Measurements from ENCODE around the gene ALX4. TPM values are rescaled to one million over a fixed set of nuclear protein-coding genes. Genes with fewer than 3 reads are reported as not detected.

The ALX4 gene
- total and polyA plus RNA-seq, 9 of the 15 experiments (the other 6 are each of a cell fraction or from before 2014, with no cell fraction given), result 0.07 to 1.2 (median 0.33) TPM

- ATAC-seq, result no peak
- H3K9me1 ChIP-seq (ENCODE audit: control insufficient read depth, insufficient read depth, low read length), result no peaks in the 10 kb centered on the region
- WGBS (ENCODE audit: insufficient coverage, low coverage, missing lambda C conversion rate), result 47% methylated on average over 6 of the region's 6 CpGs
Measured at GRCh38 chr11:44247508-44247907, 62.4 kb downstream of the ALX4 start.

More at GRCh38 chr11:44247508-44247907, 62.4 kb downstream of the ALX4 start:
- no TSS peak for BruUV-seq (replicated peaks)
- Histone ChIP-seq H3K4me1 (replicated peaks in 1 of 2; ENCODE audit: control insufficient read depth in 2 of 2, insufficient read depth in 2 of 2, low read length in 2 of 2) (peaks cover 5 to 11% of the 10 kb centered on the region in 2 experiments; a peak in 4 of 5 replicates), H3K27me3 (ENCODE audit: control insufficient read depth in 2 of 2, insufficient read depth in 2 of 2, low read length in 2 of 2) (no peaks in the 10 kb centered on the region), H3K27ac (ENCODE audit: extremely low read depth, low read depth, low read length) (no peak overlapping the region), H2AFZ (ENCODE audit: low read depth, low read length) (no peak overlapping the region), H3K4me3 (no peak overlapping the region), H3K4me2 (ENCODE audit: insufficient read depth, low read length) (no peak overlapping the region), H4K20me1 (replicated peaks; ENCODE audit: control insufficient read depth, insufficient read depth, low read length) (no peaks in the 10 kb centered on the region; the same call in 1 of the 2 replicates), H3K79me2 (ENCODE audit: control insufficient read depth, insufficient read depth, low read length) (no peaks in the 10 kb centered on the region), H3K9ac (ENCODE audit: insufficient read depth in 1 of 2, low read depth in 2 of 2, low read length in 2 of 2) (no peak overlapping the region), H3K36me3 (ENCODE audit: control insufficient read depth, insufficient read depth, low read length) (peaks cover 10% of the 10 kb centered on the region; the same call in 2 of the 3 replicates), H3K9me3 (replicated peaks; ENCODE audit: control insufficient read depth, insufficient read depth, low read depth, low read length) (no peaks in the 10 kb centered on the region)
- ChIA-PET POLR2A (interaction anchor here (1.1 to 3.1 kb wide), 3 partner anchors 11 to 61 kb away, joined by 4 to 16 read pairs (median 12); no protein-coding TSS in a partner anchor), CTCF (ENCODE audit: low intra/inter-chr PET ratio) (no interaction called here)
- FAIRE-seq (no peak), DNase-seq (ENCODE audit: extremely low read depth in 1 of 4, low spot score in 3 of 4) (no peak)
- TF ChIP-seq, protein P1, sequence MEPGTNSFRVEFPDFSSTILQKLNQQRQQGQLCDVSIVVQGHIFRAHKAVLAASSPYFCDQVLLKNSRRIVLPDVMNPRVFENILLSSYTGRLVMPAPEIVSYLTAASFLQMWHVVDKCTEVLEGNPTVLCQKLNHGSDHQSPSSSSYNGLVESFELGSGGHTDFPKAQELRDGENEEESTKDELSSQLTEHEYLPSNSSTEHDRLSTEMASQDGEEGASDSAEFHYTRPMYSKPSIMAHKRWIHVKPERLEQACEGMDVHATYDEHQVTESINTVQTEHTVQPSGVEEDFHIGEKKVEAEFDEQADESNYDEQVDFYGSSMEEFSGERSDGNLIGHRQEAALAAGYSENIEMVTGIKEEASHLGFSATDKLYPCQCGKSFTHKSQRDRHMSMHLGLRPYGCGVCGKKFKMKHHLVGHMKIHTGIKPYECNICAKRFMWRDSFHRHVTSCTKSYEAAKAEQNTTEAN (CRISPR knock-in tag; IDR thresholded peaks at IDR 0.05), result no peak
- TF ChIP-seq, protein P2, sequence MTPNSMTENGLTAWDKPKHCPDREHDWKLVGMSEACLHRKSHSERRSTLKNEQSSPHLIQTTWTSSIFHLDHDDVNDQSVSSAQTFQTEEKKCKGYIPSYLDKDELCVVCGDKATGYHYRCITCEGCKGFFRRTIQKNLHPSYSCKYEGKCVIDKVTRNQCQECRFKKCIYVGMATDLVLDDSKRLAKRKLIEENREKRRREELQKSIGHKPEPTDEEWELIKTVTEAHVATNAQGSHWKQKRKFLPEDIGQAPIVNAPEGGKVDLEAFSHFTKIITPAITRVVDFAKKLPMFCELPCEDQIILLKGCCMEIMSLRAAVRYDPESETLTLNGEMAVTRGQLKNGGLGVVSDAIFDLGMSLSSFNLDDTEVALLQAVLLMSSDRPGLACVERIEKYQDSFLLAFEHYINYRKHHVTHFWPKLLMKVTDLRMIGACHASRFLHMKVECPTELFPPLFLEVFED (CRISPR knock-in tag; conservative IDR thresholded peaks at IDR 0.05), result no peak
- no peak for TF ChIP-seq LEF1 (IDR thresholded peaks at IDR 0.05)
- TF ChIP-seq, protein P3, sequence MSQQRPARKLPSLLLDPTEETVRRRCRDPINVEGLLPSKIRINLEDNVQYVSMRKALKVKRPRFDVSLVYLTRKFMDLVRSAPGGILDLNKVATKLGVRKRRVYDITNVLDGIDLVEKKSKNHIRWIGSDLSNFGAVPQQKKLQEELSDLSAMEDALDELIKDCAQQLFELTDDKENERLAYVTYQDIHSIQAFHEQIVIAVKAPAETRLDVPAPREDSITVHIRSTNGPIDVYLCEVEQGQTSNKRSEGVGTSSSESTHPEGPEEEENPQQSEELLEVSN (IDR thresholded peaks at IDR 0.05; ENCODE audit: borderline replicate concordance in 1 of 2, extremely low read depth in 1 of 2, insufficient read depth in 1 of 2, insufficient read length in 1 of 2, low read depth in 1 of 2, low read length in 1 of 2, poor library complexity in 1 of 2, severe bottlenecking in 1 of 2), result no peak
- TF ChIP-seq JUN (IDR thresholded peaks at IDR 0.05; ENCODE audit: borderline replicate concordance, low read depth, low read length), result no peak
- no peak for TF ChIP-seq JUN (CRISPR knock-in tag; IDR thresholded peaks at IDR 0.05; ENCODE audit: borderline replicate concordance)
- TF ChIP-seq, protein P4, sequence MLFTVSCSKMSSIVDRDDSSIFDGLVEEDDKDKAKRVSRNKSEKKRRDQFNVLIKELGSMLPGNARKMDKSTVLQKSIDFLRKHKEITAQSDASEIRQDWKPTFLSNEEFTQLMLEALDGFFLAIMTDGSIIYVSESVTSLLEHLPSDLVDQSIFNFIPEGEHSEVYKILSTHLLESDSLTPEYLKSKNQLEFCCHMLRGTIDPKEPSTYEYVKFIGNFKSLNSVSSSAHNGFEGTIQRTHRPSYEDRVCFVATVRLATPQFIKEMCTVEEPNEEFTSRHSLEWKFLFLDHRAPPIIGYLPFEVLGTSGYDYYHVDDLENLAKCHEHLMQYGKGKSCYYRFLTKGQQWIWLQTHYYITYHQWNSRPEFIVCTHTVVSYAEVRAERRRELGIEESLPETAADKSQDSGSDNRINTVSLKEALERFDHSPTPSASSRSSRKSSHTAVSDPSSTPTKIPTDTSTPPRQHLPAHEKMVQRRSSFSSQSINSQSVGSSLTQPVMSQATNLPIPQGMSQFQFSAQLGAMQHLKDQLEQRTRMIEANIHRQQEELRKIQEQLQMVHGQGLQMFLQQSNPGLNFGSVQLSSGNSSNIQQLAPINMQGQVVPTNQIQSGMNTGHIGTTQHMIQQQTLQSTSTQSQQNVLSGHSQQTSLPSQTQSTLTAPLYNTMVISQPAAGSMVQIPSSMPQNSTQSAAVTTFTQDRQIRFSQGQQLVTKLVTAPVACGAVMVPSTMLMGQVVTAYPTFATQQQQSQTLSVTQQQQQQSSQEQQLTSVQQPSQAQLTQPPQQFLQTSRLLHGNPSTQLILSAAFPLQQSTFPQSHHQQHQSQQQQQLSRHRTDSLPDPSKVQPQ (CRISPR knock-in tag; IDR thresholded peaks at IDR 0.05; ENCODE audit: borderline replicate concordance), result no peak
- no peak for TF ChIP-seq RCOR1 (IDR thresholded peaks at IDR 0.05; ENCODE audit: borderline replicate concordance in 1 of 2, low read depth in 2 of 2, low read length in 2 of 2)
- no peak for TF ChIP-seq PYGO2 (tag; IDR thresholded peaks at IDR 0.05)
- no peak for TF ChIP-seq CBX1 (IDR thresholded peaks at IDR 0.05; ENCODE audit: low read depth)
- no peak for TF ChIP-seq NFYB (IDR thresholded peaks at IDR 0.05; ENCODE audit: extremely low read depth, insufficient read length)
- intact Hi-C loops (cut with micrococcal nuclease), result no loop called here
- in situ Hi-C loops (cut with MboI), result no loop called here
